ENCODE data around the gene ADGRL2.

ADGRL2 gene

GRCh38 chr1:81836007-81836626 lies 35.4 kb downstream of the ADGRL2 start:
- Histone ChIP-seq H2AK5ac (ENCODE audit: low read depth, low read length) (no peak overlapping the region), H3K27ac (replicated peaks; ENCODE audit: low read length) (no peak overlapping the region), H4K91ac (ENCODE audit: low read depth, low read length, poor library complexity) (no peak overlapping the region), H3K9me3 (replicated peaks in 1 of 2; ENCODE audit: control insufficient read depth in 2 of 2, insufficient read depth in 1 of 2, low read depth in 1 of 2, low read length in 2 of 2) (no peaks in the 10 kb centered on the region), H3K4me1 (ENCODE audit: control insufficient read depth in 2 of 2, insufficient read depth in 1 of 2, low read depth in 1 of 2, low read length in 2 of 2) (peaks cover 4 to 34% of the 10 kb centered on the region in 2 donors), H3K18ac (ENCODE audit: low read length) (no peak overlapping the region), H3K4ac (ENCODE audit: low read length) (no peak overlapping the region), H3K4me3 (ENCODE audit: low read length in 2 of 2) (no peak overlapping the region), H3K79me1 (ENCODE audit: low read depth, low read length) (peaks cover 1% of the 10 kb centered on the region), H3K23ac (ENCODE audit: low read depth, low read length, poor library complexity) (no peak overlapping the region), H3K27me3 (ENCODE audit: control insufficient read depth in 3 of 3, insufficient read depth in 3 of 3, low read depth in 1 of 3, low read length in 3 of 3) (no peaks in the 10 kb centered on the region), H2BK120ac (ENCODE audit: low read depth, low read length) (no peak overlapping the region), H2BK12ac (ENCODE audit: low read length) (no peak overlapping the region), H2BK15ac (ENCODE audit: low read length) (no peak overlapping the region), H3K14ac (ENCODE audit: low read length) (no peak overlapping the region), H4K8ac (ENCODE audit: low read depth, low read length) (no peak overlapping the region), H2BK5ac (ENCODE audit: low read length) (no peak overlapping the region), H3K36me3 (replicated peaks in 1 of 2; ENCODE audit: control insufficient read depth in 2 of 2, insufficient read depth in 2 of 2, low read length in 2 of 2) (peaks cover 2 to 57% of the 10 kb centered on the region in 2 donors), H3K9ac (ENCODE audit: low read depth, low read length, poor library complexity) (no peak overlapping the region), H2AFZ (ENCODE audit: low read length) (no peak overlapping the region), H3K4me2 (ENCODE audit: insufficient read depth, low read length, poor library complexity, severe bottlenecking) (no peak overlapping the region)
- no peak for DNase-seq (ENCODE audit: low spot score)
- no CpG with 5 or more reads among the region's 4 CpGs for WGBS, 2 donors (ENCODE audit: extremely low coverage in 2 of 2, insufficient read length in 2 of 2, insufficient replicate concordance in 1 of 2)

DNA sequence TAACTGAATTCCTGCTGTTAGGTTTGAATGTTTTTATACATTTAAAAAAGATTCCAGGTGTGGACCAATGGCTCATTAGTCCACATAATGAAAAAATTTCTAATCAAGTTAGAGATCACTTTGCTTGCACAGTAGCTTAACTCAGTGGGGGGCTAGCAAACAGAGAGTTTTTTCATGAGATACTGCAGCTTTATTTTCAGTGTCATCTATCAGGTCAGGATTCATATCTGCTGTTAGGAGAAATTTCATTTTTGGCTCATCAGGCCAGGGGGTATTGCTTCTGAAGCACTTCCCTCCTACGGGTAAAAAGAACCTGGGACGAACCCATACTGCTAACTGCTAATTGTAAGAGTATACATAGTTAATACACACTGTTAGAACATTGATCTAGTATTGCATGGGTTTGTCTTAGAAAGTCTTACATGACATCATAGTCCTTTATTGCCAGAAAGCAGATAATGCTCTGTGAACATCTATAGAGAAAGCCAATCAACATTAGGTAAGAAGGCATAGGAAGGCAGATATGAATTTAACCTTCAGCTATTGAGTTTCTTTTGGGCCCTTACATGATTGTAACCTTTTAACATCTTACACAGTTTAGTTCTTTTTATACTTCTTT lies 38.0 kb downstream of the ADGRL2 start:
- Histone ChIP-seq H3K18ac (ENCODE audit: low read length) (no peak overlapping the region), H2BK12ac (ENCODE audit: low read length) (no peak overlapping the region), H3K4ac (ENCODE audit: low read length) (no peak overlapping the region), H3K23ac (ENCODE audit: low read depth, low read length, poor library complexity) (no peak overlapping the region), H2BK120ac (ENCODE audit: low read depth, low read length) (no peak overlapping the region), H2AK5ac (ENCODE audit: low read depth, low read length) (no peak overlapping the region), H3K14ac (ENCODE audit: low read length) (no peak overlapping the region), H3K9ac (ENCODE audit: low read depth, low read length, poor library complexity) (no peak overlapping the region), H3K4me2 (ENCODE audit: insufficient read depth, low read length, poor library complexity, severe bottlenecking) (no peak overlapping the region), H4K8ac (ENCODE audit: low read depth, low read length) (no peak overlapping the region), H3K79me1 (ENCODE audit: low read depth, low read length) (peaks cover 1% of the 10 kb centered on the region), H2BK5ac (ENCODE audit: low read length) (no peak overlapping the region), H3K27me3 (ENCODE audit: control insufficient read depth in 3 of 3, insufficient read depth in 3 of 3, low read depth in 1 of 3, low read length in 3 of 3) (no peaks in the 10 kb centered on the region), H2AFZ (ENCODE audit: low read length) (no peak overlapping the region), H3K4me3 (ENCODE audit: low read length in 2 of 2) (no peak overlapping the region), H4K91ac (ENCODE audit: low read depth, low read length, poor library complexity) (no peak overlapping the region), H3K36me3 (replicated peaks in 1 of 2; ENCODE audit: control insufficient read depth in 2 of 2, insufficient read depth in 2 of 2, low read length in 2 of 2) (peaks cover 4 to 75% of the 10 kb centered on the region in 2 donors), H3K9me3 (replicated peaks in 1 of 2; ENCODE audit: control insufficient read depth in 2 of 2, insufficient read depth in 1 of 2, low read depth in 1 of 2, low read length in 2 of 2) (peaks cover 0 to 9% of the 10 kb centered on the region in 2 donors), H3K27ac (replicated peaks; ENCODE audit: low read length) (no peak overlapping the region), H3K4me1 (ENCODE audit: control insufficient read depth in 2 of 2, insufficient read depth in 1 of 2, low read depth in 1 of 2, low read length in 2 of 2) (peaks cover 2 to 23% of the 10 kb centered on the region in 2 donors), H2BK15ac (ENCODE audit: low read length) (no peak overlapping the region)
- WGBS, 2 donors (ENCODE audit: extremely low coverage in 2 of 2, insufficient read length in 2 of 2, insufficient replicate concordance in 1 of 2) = no CpG with 5 or more reads among the region's 2 CpGs
- DNase-seq (ENCODE audit: low spot score) = no peak

GRCh38 chr1:81840805-81841204 lies 40.1 kb downstream of the ADGRL2 start:
- no CpG with 5 or more reads among the region's 1 CpG for WGBS, 2 donors (ENCODE audit: extremely low coverage in 2 of 2, insufficient read length in 2 of 2, insufficient replicate concordance in 1 of 2)
- Histone ChIP-seq H3K9ac (ENCODE audit: low read depth, low read length, poor library complexity) (no peak overlapping the region), H2BK120ac (ENCODE audit: low read depth, low read length) (no peak overlapping the region), H3K18ac (ENCODE audit: low read length) (no peak overlapping the region), H3K4me3 (ENCODE audit: low read length in 2 of 2) (no peak overlapping the region), H2BK12ac (ENCODE audit: low read length) (no peak overlapping the region), H3K27me3 (ENCODE audit: control insufficient read depth in 3 of 3, insufficient read depth in 3 of 3, low read depth in 1 of 3, low read length in 3 of 3) (no peaks in the 10 kb centered on the region), H3K36me3 (replicated peaks in 1 of 2; ENCODE audit: control insufficient read depth in 2 of 2, insufficient read depth in 2 of 2, low read length in 2 of 2) (peaks cover 4 to 96% of the 10 kb centered on the region in 2 donors), H3K27ac (replicated peaks; ENCODE audit: low read length) (no peak overlapping the region), H3K79me1 (ENCODE audit: low read depth, low read length) (peaks cover 1% of the 10 kb centered on the region), H4K8ac (ENCODE audit: low read depth, low read length) (no peak overlapping the region), H3K4me2 (ENCODE audit: insufficient read depth, low read length, poor library complexity, severe bottlenecking) (no peak overlapping the region), H2BK15ac (ENCODE audit: low read length) (no peak overlapping the region), H3K4me1 (ENCODE audit: control insufficient read depth in 2 of 2, insufficient read depth in 1 of 2, low read depth in 1 of 2, low read length in 2 of 2) (peaks cover 0 to 6% of the 10 kb centered on the region in 2 donors), H3K9me3 (replicated peaks in 1 of 2; ENCODE audit: control insufficient read depth in 2 of 2, insufficient read depth in 1 of 2, low read depth in 1 of 2, low read length in 2 of 2) (peaks cover 0 to 11% of the 10 kb centered on the region in 2 donors), H2BK5ac (ENCODE audit: low read length) (no peak overlapping the region), H3K4ac (ENCODE audit: low read length) (no peak overlapping the region), H2AFZ (ENCODE audit: low read length) (no peak overlapping the region), H3K23ac (ENCODE audit: low read depth, low read length, poor library complexity) (no peak overlapping the region), H4K91ac (ENCODE audit: low read depth, low read length, poor library complexity) (no peak overlapping the region), H2AK5ac (ENCODE audit: low read depth, low read length) (no peak overlapping the region), H3K14ac (ENCODE audit: low read length) (no peak overlapping the region)
- no peak for DNase-seq (ENCODE audit: low spot score)

DNA sequence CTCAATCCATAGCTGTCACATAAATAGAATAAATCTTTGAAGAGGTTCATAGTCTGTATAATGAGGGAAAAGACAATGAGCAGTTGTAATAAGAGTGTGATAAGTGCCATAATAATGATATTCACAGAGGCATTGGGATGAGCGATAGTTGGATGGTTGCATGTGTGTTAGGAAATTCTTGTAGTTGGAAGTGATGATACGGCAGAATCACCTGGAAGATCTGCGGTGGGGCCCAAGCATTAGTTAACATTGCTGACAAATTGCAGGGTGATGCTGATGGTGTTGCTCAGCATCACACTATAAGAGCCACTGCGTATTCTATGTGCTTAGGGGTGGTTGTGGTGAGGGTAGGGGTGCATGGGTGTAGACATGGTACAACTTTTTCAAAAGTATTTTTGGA lies 41.1 kb downstream of the ADGRL2 start:
- Histone ChIP-seq H2BK12ac (ENCODE audit: low read length) (no peak overlapping the region), H3K4me3 (ENCODE audit: low read length in 2 of 2) (no peak overlapping the region), H3K9me3 (replicated peaks in 1 of 2; ENCODE audit: control insufficient read depth in 2 of 2, insufficient read depth in 1 of 2, low read depth in 1 of 2, low read length in 2 of 2) (peaks cover 0 to 14% of the 10 kb centered on the region in 2 donors), H2BK120ac (ENCODE audit: low read depth, low read length) (no peak overlapping the region), H3K4me1 (ENCODE audit: control insufficient read depth in 2 of 2, insufficient read depth in 1 of 2, low read depth in 1 of 2, low read length in 2 of 2) (no peaks in the 10 kb centered on the region), H3K18ac (ENCODE audit: low read length) (no peak overlapping the region), H3K79me1 (ENCODE audit: low read depth, low read length) (no peaks in the 10 kb centered on the region), H2AFZ (ENCODE audit: low read length) (no peak overlapping the region), H3K4ac (ENCODE audit: low read length) (no peak overlapping the region), H3K4me2 (ENCODE audit: insufficient read depth, low read length, poor library complexity, severe bottlenecking) (no peak overlapping the region), H3K14ac (ENCODE audit: low read length) (no peak overlapping the region), H2BK15ac (ENCODE audit: low read length) (no peak overlapping the region), H3K36me3 (replicated peaks in 1 of 2; ENCODE audit: control insufficient read depth in 2 of 2, insufficient read depth in 2 of 2, low read length in 2 of 2) (peaks cover 4 to 98% of the 10 kb centered on the region in 2 donors), H4K8ac (ENCODE audit: low read depth, low read length) (no peak overlapping the region), H3K27ac (replicated peaks; ENCODE audit: low read length) (no peak overlapping the region), H3K9ac (ENCODE audit: low read depth, low read length, poor library complexity) (no peak overlapping the region), H2AK5ac (ENCODE audit: low read depth, low read length) (no peak overlapping the region), H3K23ac (ENCODE audit: low read depth, low read length, poor library complexity) (no peak overlapping the region), H4K91ac (ENCODE audit: low read depth, low read length, poor library complexity) (no peak overlapping the region), H2BK5ac (ENCODE audit: low read length) (no peak overlapping the region), H3K27me3 (ENCODE audit: control insufficient read depth in 3 of 3, insufficient read depth in 3 of 3, low read depth in 1 of 3, low read length in 3 of 3) (no peaks in the 10 kb centered on the region)
- no peak for DNase-seq (ENCODE audit: low spot score)
- WGBS, 2 donors (ENCODE audit: extremely low coverage in 2 of 2, insufficient read length in 2 of 2, insufficient replicate concordance in 1 of 2) = no CpG with 5 or more reads among the region's 4 CpGs

All from neuronal stem cell (in vitro differentiated cells).